HCT116 (cell line): ENCODE data around the gene RRBP1.

ENCODE experiments used
- CBX3 ChIP-seq: IDR thresholded peaks from 2 replicates; pipeline ENCODE4 v1.6.1; 2012; ENCODE audit warnings: low read depth
- CTCF ChIP-seq, 3 experiments: fragments of 200-600 bp in 1 of 3; sonication (generic) in 1 of 3; IDR thresholded peaks in 2 of 3; conservative IDR thresholded peaks in 1 of 3; 2 replicates each; pipeline ENCODE4 v1.5.1; 2012 to 2017; ENCODE audit warnings: low read depth in 2 of 3, low read length in 2 of 3, antibody characterized with exemption in 1 of 3, borderline replicate concordance in 1 of 3, control low read depth in 1 of 3, mild to moderate bottlenecking in 1 of 3, mixed read lengths in 1 of 3, mixed run types in 1 of 3, moderate library complexity in 1 of 3; ENCODE audit not compliant: insufficient read depth in 1 of 3
- EZH2 ChIP-seq: fragments of 200-600 bp; sonication (generic); IDR thresholded peaks from 2 replicates; pipeline ENCODE4 v1.6.1; 2017; ENCODE audit warnings: antibody characterized with exemption, mixed run types
- EZH2phosphoT487 ChIP-seq: fragments of 200-600 bp; IDR thresholded peaks from 2 replicates; pipeline ENCODE4 v1.6.1; 2018; ENCODE audit warnings: antibody characterized with exemption, borderline replicate concordance
- FOSL1 ChIP-seq: IDR thresholded peaks from 2 replicates; pipeline ENCODE4 v1.6.1; 2012; ENCODE audit warnings: low read depth
- MAX ChIP-seq: IDR thresholded peaks from 2 replicates; pipeline ENCODE4 v1.6.1; 2012
- POLR2A ChIP-seq: IDR thresholded peaks from 2 replicates; pipeline ENCODE4 v1.7.0; 2011; ENCODE audit warnings: borderline replicate concordance; ENCODE audit not compliant: insufficient read depth, insufficient read length; ENCODE audit errors: extremely low read depth
- POLR2AphosphoS5 ChIP-seq: IDR thresholded peaks from 2 replicates; pipeline ENCODE4 v1.6.1; 2011; ENCODE audit warnings: mild to moderate bottlenecking, low read depth, low read length, moderate library complexity
- REST ChIP-seq: IDR thresholded peaks from 2 replicates; pipeline ENCODE4 v1.6.1; 2012; ENCODE audit warnings: low read depth
- SIN3A ChIP-seq: IDR thresholded peaks from 2 replicates; pipeline ENCODE4 v1.6.1; 2012; ENCODE audit warnings: low read depth
- ZNF274 ChIP-seq: fragments of 200-500 bp; sonication (Bioruptor generic); IDR thresholded peaks from 2 replicates; pipeline ENCODE4 v1.6.1; 2014; ENCODE audit warnings: mild to moderate bottlenecking, low read depth, low read length, inconsistent platforms

GRCh38 chr20:17618673-17619013 lies 63.4 kb downstream of the RRBP1 start:
- TF ChIP-seq CTCF (IDR thresholded peaks at IDR 0.05 in 2 of 3, conservative IDR thresholded peaks at IDR 0.05 in 1 of 3; ENCODE audit: borderline replicate concordance in 1 of 3, insufficient read depth in 1 of 3, low read depth in 2 of 3, low read length in 2 of 3) (no peak), CBX3 (no peak), MAX (no peak), POLR2A (no peak), POLR2AphosphoS5 (no peak), EZH2 (no peak), FOSL1 (no peak), ZNF274 (no peak), EZH2phosphoT487 (no peak), SIN3A (no peak), REST (no peak)
